HG03064 (cell line): ENCODE data around the gene SLC25A11.

Experiments used
- ATAC-seq: cut with Tn5 transposase; IDR thresholded peaks from one replicate; pipeline ENCODE4 v1.9.1; 2021; ENCODE audit warnings: low read depth; ENCODE audit not compliant: unreplicated experiment

Gene SLC25A11

DNA sequence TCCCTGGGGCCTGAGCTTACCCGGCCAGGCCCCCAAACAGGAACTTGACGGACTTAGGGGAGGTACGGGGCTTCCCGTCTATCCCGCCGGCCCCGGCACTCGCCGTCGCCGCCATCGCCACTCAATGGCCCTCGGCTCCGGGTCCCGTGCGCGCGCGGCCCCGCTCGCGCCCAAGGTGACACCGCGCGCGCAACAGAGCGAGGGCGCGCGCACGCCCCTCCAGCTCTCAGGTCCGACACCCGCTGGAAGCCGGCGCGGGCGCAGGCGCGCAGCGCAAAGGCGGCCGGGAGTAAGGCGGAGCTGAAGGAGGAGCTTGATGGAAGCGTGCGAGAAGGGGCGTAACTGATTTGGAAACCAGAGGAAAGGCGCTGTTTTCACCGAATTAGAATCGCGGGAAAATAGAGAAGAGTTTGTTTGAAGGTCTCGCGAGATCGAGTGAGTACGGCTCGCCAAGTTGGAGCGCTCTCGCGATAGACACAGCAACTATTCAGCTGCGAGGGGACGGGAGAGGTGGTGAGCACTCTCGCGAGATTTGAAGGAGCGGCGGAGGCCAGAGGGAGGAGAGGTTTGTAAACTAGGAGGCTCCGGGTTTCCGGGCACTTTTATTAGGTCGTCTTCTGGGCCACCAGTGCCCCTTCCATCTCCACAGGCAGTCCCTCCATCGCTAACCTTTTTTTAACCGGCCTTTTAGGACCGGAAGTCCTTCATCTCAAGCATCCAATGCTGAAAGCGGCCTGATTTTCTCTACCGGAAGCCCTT lies at the start of gene SLC25A11, which contains the start of gene RNF167:
SLC25A11 (minus strand) TSS at position 251 of the 759 bp plus-strand sequence; CDS start at position 115, 136 bp downstream.
RNF167 (plus strand) TSS at position 473 of the 759 bp plus-strand sequence. CDS start 642 bp downstream, outside the sequence.
- ATAC-seq, result peak; percentile 56

- no peak for ATAC-seq
These were observed 48.1 kb upstream of the SLC25A11 start for GRCh38 chr17:4987767-4988567.

GRCh38 chr17:4986951-4987766 lies 47.3 kb upstream of the SLC25A11 start, which contains the start of gene CAMTA2:
CAMTA2 (minus strand) TSS chr17:4987675; CDS start chr17:4986222, 1,453 bp downstream.
- peak; percentile 59 for ATAC-seq

DNA sequence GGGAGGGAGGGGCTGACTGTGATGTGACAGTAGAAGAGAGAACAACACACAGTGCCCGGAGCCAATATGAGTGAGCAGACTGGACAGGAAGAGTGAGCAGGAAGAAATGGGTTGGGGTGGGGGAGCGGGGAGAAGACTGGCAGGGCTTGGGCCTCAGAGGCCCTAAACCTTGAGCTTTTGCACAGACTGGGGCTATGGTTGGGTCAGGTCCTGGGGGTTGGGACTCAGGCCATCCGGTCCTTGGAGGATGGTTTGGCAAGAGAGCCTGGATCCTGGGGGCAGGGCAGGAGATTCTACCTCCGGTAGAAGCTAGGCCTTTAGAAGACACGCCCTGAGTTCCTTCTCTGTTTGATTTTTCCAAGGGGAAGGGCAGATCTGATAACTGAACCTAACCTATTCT lies 46.6 kb upstream of the SLC25A11 start:
- ATAC-seq, result no peak

DNA sequence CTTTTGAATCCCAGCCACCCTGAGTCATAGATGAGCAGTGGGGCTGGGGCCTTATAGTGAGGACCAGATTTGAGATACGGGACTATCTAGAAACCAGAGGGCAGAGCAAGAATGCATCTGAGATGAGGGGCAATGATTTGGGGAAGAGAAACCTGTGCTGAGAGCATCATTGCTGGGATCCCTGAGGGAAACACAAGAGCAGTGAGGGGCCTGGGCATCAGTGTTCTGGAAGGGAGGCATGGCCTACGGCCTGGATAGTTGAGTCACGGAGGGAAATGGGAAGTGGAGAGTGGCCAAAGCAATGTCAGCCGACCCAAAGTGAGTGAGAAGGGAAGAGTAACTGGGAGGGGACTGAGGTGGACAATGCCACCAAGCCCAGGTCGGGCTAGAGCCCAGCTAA lies 42.5 kb upstream of the SLC25A11 start:
- no peak for ATAC-seq

GRCh38 chr17:4980644-4981216 lies 40.9 kb upstream of the SLC25A11 start:
- no peak for ATAC-seq

DNA sequence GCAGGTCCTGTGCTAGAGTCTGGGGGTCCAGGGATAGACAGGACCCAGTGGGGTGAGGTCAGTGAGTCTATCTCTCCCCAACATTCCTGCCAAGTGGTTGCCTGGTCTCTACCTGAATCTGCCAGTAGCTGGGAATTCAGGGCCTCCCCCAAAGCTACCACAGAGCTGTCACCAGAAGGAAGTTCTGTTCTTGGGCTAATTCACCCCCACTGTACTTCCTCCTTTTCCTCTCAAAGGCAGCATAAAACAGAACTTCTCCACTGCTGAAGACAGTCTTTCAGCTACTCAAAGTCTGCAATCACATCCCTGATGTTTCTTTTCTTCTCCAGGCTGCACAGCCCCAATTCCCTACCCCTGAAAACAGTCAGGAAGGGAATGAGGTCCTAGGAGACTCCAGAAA lies 38.9 kb upstream of the SLC25A11 start:
- ATAC-seq, result no peak

DNA sequence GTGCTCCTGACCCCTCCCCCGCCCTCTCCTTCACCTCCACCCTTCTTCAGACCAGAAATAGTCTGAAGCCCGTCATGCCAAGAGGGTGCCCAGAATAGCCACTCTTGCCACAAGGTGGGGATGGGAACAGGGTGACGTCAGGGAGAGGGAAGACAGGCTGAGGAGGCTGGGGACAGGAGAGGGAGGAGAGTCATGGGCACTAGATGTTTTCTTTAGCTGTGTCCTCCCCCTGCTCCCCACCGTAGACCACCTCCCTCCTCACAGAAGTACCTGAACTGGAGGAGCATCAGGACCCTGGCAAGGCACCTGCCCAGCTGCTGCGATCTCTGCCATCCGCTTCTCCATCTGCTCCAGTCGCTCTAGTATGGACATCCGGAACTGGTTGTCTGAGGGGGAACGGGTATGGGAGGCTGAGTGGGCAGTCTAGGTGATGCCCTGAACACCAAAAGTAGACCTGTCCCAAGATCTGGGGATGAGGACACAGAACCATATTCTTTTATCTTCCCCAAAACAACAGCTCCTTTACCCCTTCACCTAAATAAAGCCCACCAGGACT lies 34.3 kb upstream of the SLC25A11 start:
- no peak for ATAC-seq

GRCh38 chr17:4973256-4974114 lies 33.6 kb upstream of the SLC25A11 start:
- no peak for ATAC-seq

DNA sequence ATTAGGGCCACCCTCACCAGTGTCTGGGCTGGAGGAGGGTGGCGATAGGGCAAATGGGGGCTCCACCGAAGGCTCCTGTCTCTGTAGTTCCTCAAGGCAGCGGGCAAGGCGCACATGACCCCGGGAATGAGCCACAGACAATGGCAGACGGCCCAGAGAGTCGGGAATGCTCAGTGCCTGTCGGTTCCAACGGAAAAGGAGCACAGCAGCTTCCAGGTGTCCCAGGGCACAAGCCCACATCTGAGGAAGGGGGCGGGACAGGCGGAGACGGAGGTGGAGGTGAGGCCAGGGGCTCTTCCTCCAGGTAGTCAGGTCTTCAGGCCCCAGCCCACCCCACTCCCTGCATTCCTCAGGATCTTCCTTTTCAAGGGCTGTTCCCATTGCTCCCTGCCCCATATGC lies 32.9 kb upstream of the SLC25A11 start:
- ATAC-seq, result no peak

GRCh38 chr17:4972322-4972721 lies 32.5 kb upstream of the SLC25A11 start:
- ATAC-seq, result no peak

- no peak for ATAC-seq
These were observed 32.0 kb upstream of the SLC25A11 start for GRCh38 chr17:4971826-4972225.

GRCh38 chr17:4970273-4970672 lies 30.4 kb upstream of the SLC25A11 start:
- ATAC-seq, result no peak

GRCh38 chr17:4969551-4970173 lies 29.8 kb upstream of the SLC25A11 start:
- ATAC-seq, result no peak

DNA sequence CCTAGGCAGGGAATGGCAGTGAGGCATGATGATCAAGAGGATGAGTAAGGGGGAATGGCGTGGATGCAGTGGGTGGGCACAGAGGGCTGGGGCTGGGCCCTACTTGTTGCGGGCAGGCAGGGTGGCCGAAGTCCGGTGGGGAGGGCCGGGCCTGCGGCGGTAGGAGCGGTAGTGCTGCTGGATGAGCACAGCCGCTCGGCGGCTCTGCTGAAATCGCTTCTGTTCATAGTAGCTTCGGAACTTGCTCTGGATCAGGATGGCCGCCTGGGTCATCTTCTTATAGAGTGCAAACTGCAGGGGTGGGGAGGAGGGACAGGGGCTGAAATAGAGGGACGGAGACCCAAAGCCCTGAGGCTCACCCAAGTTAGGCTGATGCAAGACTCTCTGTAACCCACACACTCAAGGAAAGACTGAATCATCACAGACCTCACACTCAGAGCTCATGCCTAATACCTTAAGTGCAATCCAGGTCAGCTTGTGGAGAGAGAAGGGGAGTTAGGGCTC lies 29.3 kb upstream of the SLC25A11 start:
- ATAC-seq, result no peak

DNA sequence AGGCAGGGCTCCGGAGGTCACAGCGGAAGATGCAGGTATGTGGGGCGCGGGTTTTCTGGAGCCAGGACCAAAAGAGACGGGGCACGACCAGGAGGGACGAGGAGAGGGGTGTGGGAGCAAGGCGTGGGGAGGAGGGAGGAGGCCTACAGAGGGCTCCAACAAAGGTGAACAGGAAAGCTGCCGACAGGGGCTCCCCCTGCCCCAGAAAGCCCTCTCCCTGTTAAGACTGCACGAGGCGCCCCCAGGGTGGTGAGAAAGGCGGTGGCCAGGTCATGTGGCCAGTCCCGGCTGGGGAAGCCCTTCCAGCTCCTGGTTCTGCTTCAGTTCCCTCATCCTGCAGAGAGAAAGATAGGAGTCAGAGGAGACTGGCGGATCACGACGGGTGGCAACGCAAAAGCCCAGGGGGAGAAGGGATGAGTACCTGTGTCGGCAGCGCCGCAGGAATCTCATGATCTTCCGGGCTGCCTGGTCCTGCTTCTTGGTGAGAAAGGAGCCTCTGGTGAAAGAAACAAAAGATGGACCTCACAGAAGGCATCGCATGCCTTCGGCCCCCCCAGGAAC lies 28.7 kb upstream of the SLC25A11 start:
- no peak for ATAC-seq

- peak; percentile 53 for ATAC-seq
These were observed 28.0 kb upstream of the SLC25A11 start, which contains the start of gene SPAG7 for GRCh38 chr17:4967539-4968485. SPAG7 (minus strand) TSS chr17:4967817; CDS start chr17:4967804, 13 bp downstream.
